ENCODE results near the gene PDGFD. TPM values are rescaled to one million over a fixed set of nuclear protein-coding genes. Genes with fewer than 3 reads are reported as not detected.

PDGFD gene
- total RNA-seq, 1 donor from 2014 or later: 17.2 TPM

DNA sequence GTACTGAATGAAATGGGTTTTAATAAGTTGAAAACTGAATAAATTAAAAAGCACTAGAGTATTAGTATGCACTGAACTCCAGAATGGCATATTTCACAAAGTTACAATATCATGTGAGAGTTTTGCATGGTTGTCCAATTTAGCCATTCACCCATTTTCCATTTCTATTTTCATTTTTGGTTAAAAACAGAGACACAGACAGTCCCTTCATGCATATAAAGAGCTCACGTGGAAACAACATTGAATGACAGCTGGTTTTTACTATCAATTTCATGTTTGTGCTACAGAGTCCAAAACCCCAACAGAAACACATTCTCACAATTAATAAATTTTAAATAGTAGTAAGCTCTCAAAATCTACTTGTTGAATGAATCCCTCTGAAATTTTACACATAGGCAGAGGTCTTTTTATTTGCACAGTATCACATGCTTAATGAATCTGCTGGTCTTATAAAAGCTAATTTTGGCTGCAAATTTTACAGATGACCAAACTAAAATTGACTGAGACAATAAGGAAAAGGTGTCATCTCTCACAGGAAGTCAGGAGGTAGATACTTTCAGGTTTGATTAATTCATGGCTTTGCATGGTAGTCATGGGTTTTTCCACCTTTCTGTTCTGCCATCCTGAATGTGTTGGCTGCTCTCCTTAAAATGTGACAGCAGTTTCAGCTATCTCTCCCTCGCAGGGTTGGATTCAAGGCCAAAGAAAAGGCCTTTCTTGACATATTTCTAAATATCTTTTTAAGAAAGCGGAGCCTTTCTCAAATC lies 148.1 kb downstream of the PDGFD start:
- Mint-ChIP-seq H3K4me3 (ENCODE audit: unreplicated experiment) (no peak overlapping the region), H3K27me3 (ENCODE audit: unreplicated experiment) (no peaks in the 10 kb centered on the region), H3K9me3 (ENCODE audit: unreplicated experiment) (no peaks in the 10 kb centered on the region), H3K27ac (ENCODE audit: unreplicated experiment) (no peak overlapping the region), H3K4me1 (ENCODE audit: unreplicated experiment) (no peaks in the 10 kb centered on the region), H3K36me3 (ENCODE audit: low read depth, unreplicated experiment) (no peaks in the 10 kb centered on the region)
- no peak for DNase-seq (ENCODE audit: low spot score)
- TF ChIP-seq CTCF (IDR thresholded peaks at IDR 0.05; ENCODE audit: unreplicated experiment): no peak

DNA sequence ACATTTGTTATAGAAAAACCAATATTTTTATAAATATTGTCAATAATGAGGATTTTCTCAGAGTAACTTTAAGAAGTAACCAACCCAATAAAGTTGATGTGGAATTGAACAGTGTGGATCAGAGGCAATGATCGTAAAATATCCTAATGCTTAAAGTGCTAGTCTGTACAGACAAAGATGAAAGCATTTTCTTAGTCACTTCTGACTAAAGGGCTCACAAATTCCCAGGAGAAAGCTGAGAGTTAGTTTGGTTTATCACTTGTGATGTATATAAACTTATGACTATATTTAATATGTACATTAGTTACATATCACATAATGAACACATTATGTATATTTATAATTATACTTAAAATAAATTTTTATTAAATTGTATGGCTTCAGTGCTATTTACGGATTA lies 152.9 kb downstream of the PDGFD start:
- H3K4me1 Mint-ChIP-seq (ENCODE audit: unreplicated experiment): no peaks in the 10 kb centered on the region
- TF ChIP-seq CTCF (IDR thresholded peaks at IDR 0.05; ENCODE audit: unreplicated experiment): no peak
- no peak overlapping the region for H3K4me3 Mint-ChIP-seq (ENCODE audit: unreplicated experiment)
- no peak overlapping the region for H3K27ac Mint-ChIP-seq (ENCODE audit: unreplicated experiment)
- no peaks in the 10 kb centered on the region for H3K27me3 Mint-ChIP-seq (ENCODE audit: unreplicated experiment)
- H3K36me3 Mint-ChIP-seq (ENCODE audit: low read depth, unreplicated experiment): no peaks in the 10 kb centered on the region
- no peak for DNase-seq (ENCODE audit: low spot score)
- no peaks in the 10 kb centered on the region for H3K9me3 Mint-ChIP-seq (ENCODE audit: unreplicated experiment)

- H3K4me3 Mint-ChIP-seq (ENCODE audit: unreplicated experiment): no peak overlapping the region
Observed at GRCh38 chr11:104009744-104010143, 154.2 kb downstream of the PDGFD start.

DNA sequence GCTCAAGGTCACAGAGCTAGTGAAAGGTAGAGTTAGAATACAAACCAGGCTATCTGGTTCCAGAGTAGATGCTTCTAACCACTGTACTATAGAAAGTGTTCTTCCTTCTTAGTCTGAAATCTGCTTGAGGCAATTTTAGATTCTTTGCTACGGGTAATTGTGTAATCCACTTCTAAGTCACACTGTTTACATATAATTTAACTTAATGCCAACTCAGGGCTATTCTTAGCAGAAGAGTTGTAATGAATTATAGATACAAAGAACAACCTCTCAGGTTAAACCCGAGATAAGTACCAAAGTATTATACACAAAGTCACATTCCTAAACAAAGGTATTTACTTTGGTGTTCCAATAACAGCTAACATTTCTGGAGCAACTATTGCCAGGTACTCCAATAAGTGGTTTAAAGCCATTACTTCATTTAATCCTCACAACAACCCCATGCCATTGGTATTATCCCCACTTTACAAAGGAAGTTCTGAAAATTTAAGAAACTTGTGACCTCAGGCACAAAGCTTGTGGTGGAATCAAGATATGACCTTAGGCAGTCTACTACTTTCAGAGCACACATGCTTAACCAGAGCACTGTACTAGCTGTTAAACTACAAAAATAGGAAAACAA lies 158.6 kb downstream of the PDGFD start:
- TF ChIP-seq CTCF (IDR thresholded peaks at IDR 0.05; ENCODE audit: unreplicated experiment): no peak
- no peaks in the 10 kb centered on the region for H3K4me1 Mint-ChIP-seq (ENCODE audit: unreplicated experiment)
- H3K27ac Mint-ChIP-seq (ENCODE audit: unreplicated experiment): no peak overlapping the region
- no peak overlapping the region for H3K4me3 Mint-ChIP-seq (ENCODE audit: unreplicated experiment)
- no peaks in the 10 kb centered on the region for H3K36me3 Mint-ChIP-seq (ENCODE audit: low read depth, unreplicated experiment)
- no peak for DNase-seq (ENCODE audit: low spot score)
- H3K27me3 Mint-ChIP-seq (ENCODE audit: unreplicated experiment): no peaks in the 10 kb centered on the region
- H3K9me3 Mint-ChIP-seq (ENCODE audit: unreplicated experiment): no peaks in the 10 kb centered on the region

More at GRCh38 chr11:104009744-104010143, 154.2 kb downstream of the PDGFD start:
- Mint-ChIP-seq H3K9me3 (ENCODE audit: unreplicated experiment) (no peaks in the 10 kb centered on the region), H3K27me3 (ENCODE audit: unreplicated experiment) (no peaks in the 10 kb centered on the region), H3K4me1 (ENCODE audit: unreplicated experiment) (no peaks in the 10 kb centered on the region), H3K27ac (ENCODE audit: unreplicated experiment) (no peak overlapping the region), H3K36me3 (ENCODE audit: low read depth, unreplicated experiment) (no peaks in the 10 kb centered on the region)
- no peak for DNase-seq (ENCODE audit: low spot score)
- no peak for TF ChIP-seq CTCF (IDR thresholded peaks at IDR 0.05; ENCODE audit: unreplicated experiment)

GRCh38 chr11:104003491-104003890 lies 160.5 kb downstream of the PDGFD start:
- H3K27me3 Mint-ChIP-seq (ENCODE audit: unreplicated experiment): no peaks in the 10 kb centered on the region
- H3K9me3 Mint-ChIP-seq (ENCODE audit: unreplicated experiment): no peaks in the 10 kb centered on the region
- H3K27ac Mint-ChIP-seq (ENCODE audit: unreplicated experiment): no peak overlapping the region
- no peak for TF ChIP-seq CTCF (IDR thresholded peaks at IDR 0.05; ENCODE audit: unreplicated experiment)
- DNase-seq (ENCODE audit: low spot score): no peak
- no peaks in the 10 kb centered on the region for H3K36me3 Mint-ChIP-seq (ENCODE audit: low read depth, unreplicated experiment)
- no peak overlapping the region for H3K4me3 Mint-ChIP-seq (ENCODE audit: unreplicated experiment)
- H3K4me1 Mint-ChIP-seq (ENCODE audit: unreplicated experiment): no peaks in the 10 kb centered on the region
